Thyroid gland (tissue), 4 donors: Measurements from ENCODE around the gene GZMH. TPM values are rescaled to one million over a fixed set of nuclear protein-coding genes. Genes with fewer than 3 reads are reported as not detected.
A peak's percentile ranks its signal among the peaks of the same experiment; 100 is the strongest.

Experiments used
- DNase-seq, 2 donors: peaks; one replicate each; pipeline ENCODE4 v3.0.0-alpha.2; 2019
- H3K27ac ChIP-seq, 3 donors: fragments of 200-600 bp; sonication (generic); 1 replicate in 2 of 3; 2 replicates in 1 of 3; pipeline ENCODE4 v1.5.1; 2016 to 2019; ENCODE audit warnings: mild to moderate bottlenecking in 1 of 3, moderate library complexity in 1 of 3
- H3K27me3 ChIP-seq: fragments of 200-600 bp; sonication (generic); one replicate; pipeline ENCODE4 v1.5.1; 2019
- H3K36me3 ChIP-seq, 2 donors: fragments of 200-600 bp; sonication (generic); one replicate each; pipeline ENCODE4 v1.5.1; 2016 to 2019
- H3K4me1 ChIP-seq, 2 donors: fragments of 200-600 bp; sonication (generic); one replicate each; pipeline ENCODE4 v1.5.1; 2017 to 2019
- H3K4me3 ChIP-seq, 3 donors: fragments of 200-600 bp; sonication (generic); replicated peaks in 1 of 3; 1 replicate in 2 of 3; 2 replicates in 1 of 3; pipeline ENCODE4 v1.5.1; 2016; ENCODE audit warnings: mild to moderate bottlenecking in 1 of 3
- H3K9me3 ChIP-seq: fragments of 200-600 bp; sonication (generic); one replicate; pipeline ENCODE4 v1.5.1; 2017
- CTCF ChIP-seq, 6 experiments: fragments of 200-600 bp in 3 of 6; fragments of 450-650 bp in 3 of 6; sonication (generic) in 3 of 6; IDR thresholded peaks; one replicate each; pipeline ENCODE4 v1.5.1; 2016 to 2019; ENCODE audit warnings: antibody characterized with exemption in 6 of 6, mild to moderate bottlenecking in 2 of 6, inconsistent platforms in 1 of 6, moderate library complexity in 1 of 6
- POLR2A ChIP-seq, 2 donors: fragments of 450-650 bp; IDR thresholded peaks; one replicate each; pipeline ENCODE4 v1.6.1; 2017; ENCODE audit warnings: antibody characterized with exemption in 2 of 2, mild to moderate bottlenecking in 2 of 2, moderate library complexity in 1 of 2
- WGBS, 2 donors: methylation state at CpG; one replicate each; pipeline ENCODE4 v1.1.5; 2017; 5-methylcytosine and 5-hydroxymethylcytosine counted together
- intact Hi-C: fragments of 100-400 bp; cut with DNase I; formaldehyde crosslinking; loops from one replicate; pipeline ENCODE4 v1.15.1; 2023
- total RNA-seq, 4 donors: library from RNA; depleted of rRNA; stranded (reverse); fragments of >200 nt; gene quantifications; one replicate each; pipeline ENCODE4 v1.2.3, GENCODE V29; 2016

Gene GZMH
- total RNA-seq, 4 donors from 2014 or later: 0.81 to 1.2 TPM; not detected in 2

- Histone ChIP-seq H3K36me3 (no peaks in the 10 kb centered on the region), H3K9me3 (no peaks in the 10 kb centered on the region), H3K4me1 (no peaks in the 10 kb centered on the region), H3K27me3 (no peaks in the 10 kb centered on the region), H3K27ac (no peak overlapping the region), H3K4me3 (no peak overlapping the region)
- intact Hi-C loops: no loop called here
- no peak for DNase-seq
- 88 to 89% methylated on average over 23 to 27 of the region's 27 CpGs for WGBS, 2 donors
- TF ChIP-seq POLR2A (IDR thresholded peaks at IDR 0.05) (no peak), CTCF (IDR thresholded peaks at IDR 0.05) (no peak)
These were observed 35.2 kb downstream of the GZMH start for GRCh38 chr14:24574206-24574774.

DNA sequence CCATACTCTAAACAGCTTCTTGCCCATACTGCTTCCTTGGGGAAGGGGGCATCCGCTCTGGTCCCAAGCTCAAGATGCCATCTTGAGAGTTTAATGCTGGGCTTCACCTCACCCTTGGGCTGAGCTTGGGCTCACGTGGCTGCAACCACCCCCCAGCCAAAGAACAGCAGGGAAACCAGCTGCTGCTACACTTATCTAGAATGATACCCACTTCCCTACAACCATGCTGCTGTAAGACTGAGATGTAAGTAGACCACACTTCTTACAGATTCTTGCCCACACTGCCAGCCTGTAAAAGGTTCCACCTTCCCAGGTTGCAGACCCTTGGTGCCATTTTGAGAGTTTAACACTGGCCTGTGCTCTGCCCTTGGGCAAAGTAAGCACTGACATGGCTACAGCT lies 43.2 kb downstream of the GZMH start:
- Histone ChIP-seq H3K27ac (no peak overlapping the region), H3K36me3 (no peaks in the 10 kb centered on the region), H3K4me1 (no peaks in the 10 kb centered on the region), H3K4me3 (no peak overlapping the region), H3K27me3 (no peaks in the 10 kb centered on the region), H3K9me3 (no peaks in the 10 kb centered on the region)
- TF ChIP-seq POLR2A (IDR thresholded peaks at IDR 0.05) (no peak), CTCF (IDR thresholded peaks at IDR 0.05) (no peak)
- WGBS, 2 donors: 83 to 85% methylated on average over 2 of the region's 2 CpGs
- intact Hi-C loops: no loop called here
- DNase-seq: no peak

DNA sequence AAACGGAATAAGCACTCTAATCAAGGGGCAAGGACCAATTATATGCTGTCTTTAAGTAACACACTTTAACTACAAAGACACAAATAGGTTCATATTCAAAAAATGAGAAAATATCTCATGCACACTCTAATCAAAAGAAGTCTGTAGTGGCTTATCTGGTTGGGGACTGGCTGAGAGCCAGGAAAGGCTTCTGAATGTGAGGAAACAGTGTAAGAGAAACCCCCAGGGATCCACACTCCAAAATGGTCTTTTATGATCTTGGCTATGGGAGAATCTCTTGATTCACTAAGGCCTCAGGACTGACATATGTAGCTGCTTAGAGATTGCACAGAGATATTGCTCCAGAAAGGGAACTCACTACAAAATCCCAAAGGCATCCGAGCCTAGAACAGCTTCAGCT lies 43.7 kb downstream of the GZMH start:
- Histone ChIP-seq H3K27ac (no peak overlapping the region), H3K4me3 (no peak overlapping the region), H3K4me1 (no peaks in the 10 kb centered on the region), H3K9me3 (no peaks in the 10 kb centered on the region), H3K27me3 (no peaks in the 10 kb centered on the region), H3K36me3 (no peaks in the 10 kb centered on the region)
- no peak for TF ChIP-seq POLR2A (IDR thresholded peaks at IDR 0.05)
- no peak for TF ChIP-seq CTCF (IDR thresholded peaks at IDR 0.05)
- intact Hi-C loops: no loop called here
- no peak for DNase-seq
- WGBS, 2 donors: 69 to 89% methylated on average over 2 of the region's 2 CpGs

DNA sequence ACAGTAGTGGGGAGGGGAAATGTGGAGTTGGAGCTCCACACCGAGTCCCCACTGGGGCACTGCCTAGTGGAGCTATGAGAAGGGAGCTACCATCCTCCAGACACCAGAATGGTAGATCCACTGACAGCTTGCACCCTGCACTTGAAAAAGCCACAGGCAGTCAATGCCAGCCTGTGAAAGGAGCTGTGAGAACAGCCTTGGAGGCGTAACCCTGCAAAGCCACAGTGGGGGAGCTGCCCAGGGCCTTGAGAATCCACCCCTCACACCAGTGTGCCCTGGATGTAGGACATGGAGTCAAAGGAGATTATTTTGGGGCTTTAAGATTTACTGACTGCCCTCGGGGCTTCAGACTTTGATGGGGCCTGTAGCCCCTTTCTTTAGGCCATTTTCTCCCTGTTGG lies 46.0 kb downstream of the GZMH start:
- no peak for DNase-seq
- Histone ChIP-seq H3K4me3 (no peak overlapping the region), H3K4me1 (no peaks in the 10 kb centered on the region), H3K36me3 (no peaks in the 10 kb centered on the region), H3K27ac (no peak overlapping the region), H3K27me3 (no peaks in the 10 kb centered on the region), H3K9me3 (no peaks in the 10 kb centered on the region)
- intact Hi-C loops: no loop called here
- 80 to 81% methylated on average over 3 of the region's 3 CpGs for WGBS, 2 donors
- no peak for TF ChIP-seq CTCF (IDR thresholded peaks at IDR 0.05)

DNA sequence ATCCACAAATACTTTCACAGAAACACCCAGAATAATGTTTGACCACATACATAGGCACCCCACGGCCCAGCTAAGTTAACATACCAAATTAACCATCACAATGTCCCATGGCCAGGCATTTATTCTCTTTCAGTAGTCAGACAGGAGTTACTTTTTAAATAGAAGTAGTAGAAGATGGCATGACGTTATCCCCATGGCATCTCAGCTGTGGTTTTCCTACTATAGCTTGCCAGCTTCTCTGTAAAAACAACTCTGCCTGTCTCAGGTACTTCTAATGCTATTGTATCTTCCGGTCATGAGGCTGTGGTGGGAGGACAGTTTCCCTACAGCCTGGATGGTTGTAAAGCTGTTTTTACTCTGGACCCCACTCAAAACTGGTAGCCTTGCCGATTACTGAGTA lies 52.7 kb downstream of the GZMH start:
- no peaks in the 10 kb centered on the region for H3K27me3 ChIP-seq
- DNase-seq: peak; percentile 14 to 18
- 33 to 47% methylated on average over 4 of the region's 4 CpGs for WGBS, 2 donors
- H3K9me3 ChIP-seq: no peaks in the 10 kb centered on the region
- H3K36me3 ChIP-seq: no peaks in the 10 kb centered on the region
- no peaks in the 10 kb centered on the region for H3K4me1 ChIP-seq
- intact Hi-C loops: no loop called here
- TF ChIP-seq POLR2A (IDR thresholded peaks at IDR 0.05) (no peak), CTCF (IDR thresholded peaks at IDR 0.05) (no peak)
- no peak overlapping the region for H3K4me3 ChIP-seq
- no peak overlapping the region for H3K27ac ChIP-seq

Other genes starting within 250 kb of the GZMH start
- gene NFATC4, start 241.5 kb downstream of the GZMH start, total RNA-seq: 10 to 100 TPM; 19.4 to 41.3 (median 38.6) TPM
- gene NYNRIN, start 210.7 kb downstream of the GZMH start, total RNA-seq: 10 to 100 TPM; 11.7 to 19.9 (median 12.3) TPM
- gene CBLN3, start 180.0 kb downstream of the GZMH start, total RNA-seq: 1 to 10 TPM; 1.7 to 3.4 (median 2.3) TPM
- 10 to 100 TPM; 46.9 to 75.0 (median 48.3) TPM for gene KHNYN, start 179.7 kb downstream of the GZMH start, total RNA-seq
- gene SDR39U1, start 166.9 kb downstream of the GZMH start, total RNA-seq: 10 to 100 TPM; 35.1 to 75.6 (median 49.2) TPM
- not detected for gene CMA1, start 101.4 kb downstream of the GZMH start, total RNA-seq
- gene CTSG, start 33.4 kb downstream of the GZMH start, total RNA-seq: under 1 TPM in 1 of 4 donors, not detected in 3; 0.67 TPM
- under 1 TPM in 2 of 4 donors, not detected in 2; 0.45 to 0.94 TPM for gene GZMB, start 24.5 kb upstream of the GZMH start, total RNA-seq